Measurements from ENCODE around the gene JTB.

The JTB gene

DNA sequence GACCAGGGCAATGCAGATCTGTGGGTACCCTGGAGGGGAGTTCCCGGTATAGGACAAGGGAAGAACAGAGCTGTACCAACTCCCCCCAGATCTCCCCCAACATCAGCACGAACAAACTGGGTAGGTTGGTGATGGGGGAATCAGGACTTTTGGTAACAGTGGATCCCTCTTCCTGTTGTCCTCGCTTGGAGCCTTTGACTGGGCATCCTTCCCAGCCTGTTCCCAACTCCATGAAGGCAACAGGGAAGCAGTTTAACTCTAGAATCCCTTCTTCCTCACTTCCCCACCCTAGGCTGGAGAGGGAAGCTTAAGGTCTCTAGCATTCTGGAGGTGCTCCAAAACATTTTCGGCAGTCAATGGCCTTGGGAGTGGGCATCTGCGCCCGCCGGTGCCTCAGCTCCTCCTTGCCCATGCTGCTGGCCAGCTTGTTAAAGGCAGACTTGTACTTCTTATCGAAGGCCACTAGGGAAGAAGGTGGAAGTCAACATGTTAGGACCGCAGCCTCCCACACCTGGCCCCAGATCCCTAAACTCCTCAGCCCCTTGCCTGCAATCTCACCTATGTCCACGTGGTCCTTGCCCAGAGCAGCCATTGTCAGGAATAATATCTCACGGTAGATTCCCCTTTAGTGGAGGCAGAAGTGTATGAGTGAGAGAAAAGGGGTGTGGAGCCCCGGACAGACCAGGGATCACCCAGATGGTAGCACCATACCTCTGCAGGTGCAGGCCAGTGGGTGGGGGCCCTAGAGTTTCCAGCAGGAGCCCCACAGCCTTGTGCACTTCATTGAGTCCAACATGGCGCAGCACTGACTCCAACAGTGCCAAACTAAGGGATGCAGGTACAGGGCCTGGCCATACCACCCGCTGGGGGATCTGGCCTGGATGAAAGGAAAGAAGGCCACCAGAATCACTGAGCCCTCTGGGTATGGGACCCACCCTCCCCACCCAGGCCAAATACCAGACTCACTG is 47.2 kb downstream of the JTB start:
- DNase-seq = no peak

DNA sequence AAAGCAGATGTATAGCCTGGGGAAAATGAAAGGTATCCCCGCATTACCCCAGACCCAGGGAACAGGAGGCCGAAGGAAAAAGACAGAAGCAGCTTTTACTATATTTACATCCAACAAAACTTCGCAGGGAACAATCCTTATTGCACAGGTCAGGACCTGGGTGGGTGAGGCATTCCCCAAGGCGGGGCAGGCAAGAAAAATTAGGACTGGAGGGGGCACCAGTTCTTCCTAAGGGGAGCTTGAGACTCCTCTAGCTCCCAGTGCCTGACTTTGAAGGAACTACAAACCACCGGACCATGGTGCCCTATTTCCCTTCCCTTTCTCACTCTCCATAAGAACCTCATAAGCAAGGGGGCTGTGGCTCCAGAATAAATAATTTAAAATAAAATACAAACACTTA is 48.0 kb downstream of the JTB start:
- no peak for DNase-seq

DNA sequence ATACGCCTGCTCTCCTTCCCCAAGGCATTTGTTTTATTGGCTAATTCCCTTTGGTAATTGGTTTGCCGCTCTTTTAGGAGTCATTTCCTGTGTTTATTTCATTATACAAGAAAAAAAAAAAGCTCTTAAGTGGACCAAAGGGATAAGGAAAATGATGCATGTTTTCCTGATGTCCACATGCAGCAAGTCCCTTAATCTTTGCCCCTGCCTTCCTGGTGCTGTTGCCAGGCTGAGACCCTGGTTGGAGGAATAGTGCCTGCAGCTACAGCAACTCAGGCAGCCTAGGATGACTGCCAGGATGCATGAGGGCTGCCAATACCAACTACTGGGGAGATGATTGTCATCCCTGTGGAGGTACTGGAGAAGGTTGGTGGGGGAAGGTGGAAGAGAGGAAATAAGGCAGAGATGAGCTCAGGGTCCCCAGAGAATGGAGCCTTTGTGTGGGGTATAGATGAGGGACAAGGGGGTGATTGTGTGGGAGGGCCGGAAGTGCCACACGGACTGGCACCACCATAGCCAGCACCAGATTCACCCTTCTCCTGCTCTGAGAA is 48.6 kb downstream of the JTB start:
- no peak for DNase-seq

DNA sequence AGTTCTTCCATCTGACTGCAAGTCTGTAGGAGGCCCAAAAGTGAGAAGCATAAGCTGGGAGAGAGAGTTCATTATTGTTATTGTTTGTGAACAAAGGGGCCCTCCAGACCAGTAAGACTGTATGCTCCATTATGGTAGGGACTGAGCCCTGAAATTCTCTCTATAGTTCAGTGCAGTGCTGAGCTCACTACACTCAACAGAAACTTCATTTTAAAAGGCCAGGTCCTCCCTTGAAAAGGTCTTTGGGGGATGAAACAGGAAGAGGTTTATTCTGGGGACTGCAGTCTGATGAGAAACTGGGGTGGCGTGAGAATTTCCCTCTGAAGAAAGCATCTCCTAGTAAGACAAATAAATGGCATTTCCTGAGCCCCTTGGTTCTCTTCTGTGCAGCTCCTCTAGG is 49.2 kb downstream of the JTB start:
- no peak for DNase-seq

DNA sequence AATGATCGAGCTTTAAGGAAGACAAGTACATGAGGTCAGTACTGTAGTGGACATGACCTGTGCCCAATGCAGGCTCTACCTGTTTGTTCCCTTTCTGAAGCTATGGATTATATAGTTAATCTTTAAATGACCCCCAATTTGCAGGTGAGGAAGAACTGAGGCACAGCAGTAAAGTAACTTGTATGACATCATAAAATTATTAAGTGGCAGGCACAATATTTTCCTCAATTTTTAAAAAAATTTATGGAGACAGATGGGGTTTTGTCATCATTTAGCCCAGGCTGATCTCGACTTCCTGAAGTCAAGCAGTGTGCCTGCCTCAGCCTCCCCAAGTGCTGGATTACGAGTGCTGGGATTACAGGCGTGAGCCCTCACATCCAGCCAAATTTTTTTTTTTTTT is 51.1 kb downstream of the JTB start:
- no peak for DNase-seq
